Measurements from ENCODE around the gene TBC1D22A. TPM values are rescaled to one million over a fixed set of nuclear protein-coding genes. Genes with fewer than 3 reads are reported as not detected.

TBC1D22A gene
- total RNA-seq, 1 donor from 2014 or later, result 10.6 TPM

GRCh38 chr22:46735747-46736608 is 26.5 kb upstream of the TBC1D22A start:
- Mint-ChIP-seq H3K4me1 (peaks cover 48% of the 10 kb centered on the region), H3K27ac (no peak overlapping the region), H3K36me3 (peaks cover 4% of the 10 kb centered on the region), H3K9me3 (no peaks in the 10 kb centered on the region), H3K27me3 (ENCODE audit: insufficient read depth, low read depth) (peaks cover 4% of the 10 kb centered on the region), H3K4me3 (peak overlapping the region; percentile 97)
- no peak overlapping the region for H2AFZ ChIP-seq (replicated peaks)
- no peak overlapping the region for H3K27ac ChIP-seq
- TF ChIP-seq EZH2 (IDR thresholded peaks at IDR 0.05) (no peak), CTCF (IDR thresholded peaks at IDR 0.05) (no peak), EZH2phosphoT487 (IDR thresholded peaks at IDR 0.05) (no peak)
- no peaks in the 10 kb centered on the region for H3K9me3 ChIP-seq (ENCODE audit: low read depth)
- H3K4me2 ChIP-seq, result peak overlapping the region; percentile 91
- H3K36me3 ChIP-seq, result no peaks in the 10 kb centered on the region
- DNase-seq (ENCODE audit: low spot score), result peak; percentile 60
- H4K20me1 ChIP-seq (ENCODE audit: low read depth), result peaks cover 65% of the 10 kb centered on the region
- H3K4me1 ChIP-seq, result peaks cover 29% of the 10 kb centered on the region
- H3K27me3 ChIP-seq, result no peaks in the 10 kb centered on the region
- no peak overlapping the region for H3K9ac ChIP-seq
- peaks cover 34% of the 10 kb centered on the region for H3F3A ChIP-seq (ENCODE audit: low read depth)
- peak overlapping the region; percentile 94 for H3K4me3 ChIP-seq
- H3K79me2 ChIP-seq (ENCODE audit: low read depth), result peaks cover 64% of the 10 kb centered on the region

- Mint-ChIP-seq H3K4me1 (peaks cover 43% of the 10 kb centered on the region), H3K36me3 (peaks cover 4% of the 10 kb centered on the region), H3K27me3 (ENCODE audit: insufficient read depth, low read depth) (peaks cover 6% of the 10 kb centered on the region), H3K9me3 (no peaks in the 10 kb centered on the region), H3K27ac (no peak overlapping the region), H3K4me3 (peak overlapping the region; percentile 97)
- Histone ChIP-seq H3K9ac (no peak overlapping the region), H3K4me1 (peaks cover 24% of the 10 kb centered on the region), H3K27me3 (no peaks in the 10 kb centered on the region), H3K27ac (no peak overlapping the region), H3K4me3 (peak overlapping the region; percentile 94), H3K9me3 (ENCODE audit: low read depth) (no peaks in the 10 kb centered on the region), H3K79me2 (ENCODE audit: low read depth) (peaks cover 58% of the 10 kb centered on the region), H3K36me3 (no peaks in the 10 kb centered on the region), H2AFZ (replicated peaks) (no peak overlapping the region), H4K20me1 (ENCODE audit: low read depth) (peaks cover 58% of the 10 kb centered on the region), H3K4me2 (peak overlapping the region; percentile 91), H3F3A (ENCODE audit: low read depth) (peaks cover 33% of the 10 kb centered on the region)
- DNase-seq (ENCODE audit: low spot score), result no peak
- TF ChIP-seq EZH2 (IDR thresholded peaks at IDR 0.05), result no peak
- TF ChIP-seq EZH2phosphoT487 (IDR thresholded peaks at IDR 0.05), result no peak
- TF ChIP-seq CTCF (IDR thresholded peaks at IDR 0.05), result no peak
These were observed 25.7 kb upstream of the TBC1D22A start for GRCh38 chr22:46736705-46737104.

GRCh38 chr22:46737105-46737975 is 25.1 kb upstream of the TBC1D22A start:
- peak overlapping the region; percentile 97 for H3K4me3 Mint-ChIP-seq
- peak overlapping the region; percentile 94 for H3K4me3 ChIP-seq
- no peaks in the 10 kb centered on the region for H3K27me3 ChIP-seq
- peak overlapping the region; percentile 91 for H3K4me2 ChIP-seq
- H4K20me1 ChIP-seq (ENCODE audit: low read depth), result peaks cover 51% of the 10 kb centered on the region
- H3K36me3 ChIP-seq, result no peaks in the 10 kb centered on the region
- no peaks in the 10 kb centered on the region for H3K9me3 ChIP-seq (ENCODE audit: low read depth)
- H2AFZ ChIP-seq (replicated peaks), result peak overlapping the region; percentile 4
- DNase-seq (ENCODE audit: low spot score), result peak; percentile 72
- no peaks in the 10 kb centered on the region for H3K9me3 Mint-ChIP-seq
- peak overlapping the region; percentile 83 for H3K27ac Mint-ChIP-seq
- peaks cover 4% of the 10 kb centered on the region for H3K36me3 Mint-ChIP-seq
- H3K9ac ChIP-seq, result no peak overlapping the region
- H3F3A ChIP-seq (ENCODE audit: low read depth), result peaks cover 29% of the 10 kb centered on the region
- H3K79me2 ChIP-seq (ENCODE audit: low read depth), result peaks cover 51% of the 10 kb centered on the region
- peaks cover 37% of the 10 kb centered on the region for H3K4me1 Mint-ChIP-seq
- peaks cover 18% of the 10 kb centered on the region for H3K4me1 ChIP-seq
- TF ChIP-seq EZH2phosphoT487 (IDR thresholded peaks at IDR 0.05), result no peak
- TF ChIP-seq EZH2 (IDR thresholded peaks at IDR 0.05), result no peak
- no peak for TF ChIP-seq CTCF (IDR thresholded peaks at IDR 0.05)
- peaks cover 5% of the 10 kb centered on the region for H3K27me3 Mint-ChIP-seq (ENCODE audit: insufficient read depth, low read depth)
- no peak overlapping the region for H3K27ac ChIP-seq

All from neural progenitor cell (in vitro differentiated cells).